HG02943 (cell line): ENCODE data around the gene NRCAM.
"Not testable (repeated sequence)": the region's sequence is repeated elsewhere in the genome, so short reads cannot be mapped to it uniquely, and the experiment has no call there.

Source experiments
- ATAC-seq: cut with Tn5 transposase; IDR thresholded peaks from one replicate; pipeline ENCODE4 v1.9.1; 2021; ENCODE audit warnings: mild to moderate bottlenecking, low read depth, moderate library complexity; ENCODE audit not compliant: unreplicated experiment

Gene NRCAM

DNA sequence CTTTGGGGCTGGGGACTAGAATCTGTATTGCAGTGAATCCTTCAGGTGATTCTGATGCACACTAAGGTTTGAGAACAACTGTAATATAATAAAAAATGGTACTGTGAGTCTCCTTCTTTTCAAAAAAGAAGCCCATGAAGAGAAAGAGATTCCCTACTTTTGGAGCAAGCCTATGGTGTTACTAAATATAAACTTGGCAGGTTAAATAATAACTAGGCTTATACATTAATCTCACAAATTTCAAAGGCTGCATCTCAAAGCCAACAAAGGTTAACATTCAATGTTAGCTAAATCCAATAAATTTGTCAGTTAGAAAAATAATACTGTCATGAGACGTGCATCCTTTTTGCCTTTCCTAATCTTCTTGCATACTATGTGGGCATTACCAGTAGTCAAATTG, 166.4 kb downstream of the NRCAM start:
- no peak for ATAC-seq

DNA sequence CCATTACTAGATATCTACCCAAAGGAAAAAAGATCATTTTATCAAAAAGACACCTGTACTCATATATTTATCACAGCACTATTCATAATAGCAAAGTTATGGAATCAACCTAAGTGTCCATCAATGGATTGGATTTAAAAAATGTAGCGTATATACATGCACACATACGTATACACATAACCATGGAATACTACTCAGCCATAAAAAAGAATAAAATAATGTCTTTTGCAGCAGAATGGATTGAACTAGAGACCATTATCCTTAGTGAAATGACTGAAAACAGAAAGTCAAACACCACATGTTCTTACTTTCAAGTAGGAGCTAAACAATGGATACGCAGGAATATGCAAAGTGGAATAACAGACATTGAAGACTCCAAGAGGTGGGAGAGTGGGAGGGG, 168.4 kb downstream of the NRCAM start:
- no peak for ATAC-seq

DNA sequence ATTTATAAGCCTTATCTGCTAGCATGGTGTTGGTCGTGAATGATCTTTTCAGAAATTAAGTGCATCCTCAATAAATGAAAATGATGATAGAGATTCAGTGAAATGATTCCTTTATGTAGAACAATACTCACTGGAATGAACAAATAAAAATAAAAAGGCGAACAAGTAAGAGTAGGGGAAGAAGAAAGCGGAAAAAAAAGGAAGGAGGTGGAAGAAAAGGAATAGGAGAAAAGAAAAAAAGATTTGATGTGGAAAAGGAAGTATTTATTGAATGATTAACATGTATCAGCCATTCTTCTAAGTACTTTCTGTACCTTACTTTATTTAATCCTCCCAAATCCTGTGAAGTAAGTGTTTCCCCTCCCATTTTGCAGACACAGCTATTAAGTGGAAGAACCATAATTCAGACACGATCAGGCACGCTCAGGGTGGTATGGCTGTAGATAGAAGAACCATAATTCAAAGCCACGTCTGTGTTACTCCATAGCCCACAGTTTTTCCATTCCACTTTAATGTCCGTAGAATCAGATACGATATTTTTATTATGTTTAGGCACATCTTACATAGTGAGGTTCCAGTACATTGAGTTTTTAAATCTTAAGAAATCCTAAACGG, 169.8 kb downstream of the NRCAM start:
- no peak for ATAC-seq

DNA sequence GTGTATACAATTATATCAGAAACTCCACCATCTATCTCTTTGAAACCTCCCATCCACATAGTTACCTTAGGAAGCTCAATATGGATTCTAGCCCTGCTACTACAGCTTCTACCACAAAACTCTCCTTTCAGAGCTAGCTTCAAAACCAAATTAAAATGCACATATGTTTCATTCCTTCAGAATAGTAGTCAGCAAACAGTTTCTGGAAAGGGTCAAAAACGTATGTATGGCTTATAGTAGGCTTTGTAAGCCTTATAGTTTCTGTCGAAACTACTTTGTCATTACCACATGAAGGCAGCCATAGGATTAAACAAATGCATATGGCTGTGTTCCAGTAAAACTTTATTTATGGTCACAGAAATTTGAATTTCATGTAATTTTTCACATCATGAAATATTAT, 170.5 kb downstream of the NRCAM start:
- ATAC-seq: no peak

DNA sequence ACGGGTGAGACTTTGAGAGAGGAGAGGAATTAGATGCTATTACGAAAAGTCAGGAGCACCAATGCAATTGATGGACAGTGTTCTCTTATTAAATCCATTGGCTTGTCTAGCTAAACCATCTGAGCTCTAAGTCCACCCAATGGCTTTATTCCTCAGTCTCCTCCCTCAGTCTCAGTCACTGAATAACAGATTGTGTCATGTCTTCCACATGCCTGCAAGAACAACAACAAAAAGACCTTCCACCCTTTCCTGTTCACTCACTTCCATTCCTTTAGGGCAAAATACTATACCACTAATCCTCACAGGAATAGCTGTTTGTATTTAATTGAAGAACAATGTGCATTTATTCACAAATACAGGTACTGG, 171.2 kb downstream of the NRCAM start:
- ATAC-seq: no peak

DNA sequence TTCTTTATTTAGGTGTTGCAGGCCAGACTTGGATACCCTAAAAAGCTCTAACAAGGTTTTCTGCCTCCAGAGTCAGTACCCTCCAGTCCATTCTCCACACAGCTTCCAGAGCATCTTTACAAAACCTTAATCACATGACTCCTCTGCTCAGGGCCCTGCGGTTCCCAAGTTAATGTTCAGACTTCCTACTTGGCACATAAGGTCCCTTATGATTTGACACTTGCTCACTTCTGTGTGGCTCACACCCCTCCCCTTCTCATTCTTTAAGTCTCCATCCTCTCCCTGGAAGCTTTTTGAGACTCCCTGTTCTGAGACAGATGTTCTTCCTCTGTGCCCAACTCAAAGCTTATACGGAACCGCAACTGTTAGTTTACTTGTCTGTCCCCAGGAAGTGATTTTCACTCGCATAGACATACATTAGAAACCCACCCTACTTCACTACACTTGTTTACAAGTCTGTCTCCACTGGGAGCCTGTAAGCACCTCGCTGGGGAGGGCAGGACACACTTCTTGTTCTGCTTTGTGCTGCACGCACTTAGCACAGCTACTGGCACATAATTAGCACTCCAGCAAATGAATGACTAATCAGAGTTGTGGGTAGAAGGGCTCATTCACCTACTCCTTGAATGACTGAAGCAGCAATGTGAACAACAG, 171.8 kb downstream of the NRCAM start:
- ATAC-seq: no peak

DNA sequence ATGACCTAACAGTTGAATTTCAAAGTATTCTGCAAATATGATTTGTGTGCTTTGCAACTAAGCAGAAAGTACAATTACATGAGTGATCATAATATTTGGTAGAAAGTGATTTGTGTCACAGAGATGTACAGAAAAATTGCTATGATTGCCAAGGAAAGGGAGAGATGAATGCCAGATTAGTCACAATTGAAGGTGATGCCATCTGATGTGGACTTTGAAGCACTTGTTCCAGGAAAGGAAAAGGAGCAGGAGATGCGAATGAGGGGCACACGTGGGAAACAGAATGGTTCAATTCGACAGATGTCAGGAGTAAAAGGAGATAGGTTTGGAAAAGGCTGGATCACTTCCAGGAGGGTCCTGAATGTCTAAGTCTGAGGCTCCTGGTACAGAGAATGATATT, 173.0 kb downstream of the NRCAM start:
- no peak for ATAC-seq

DNA sequence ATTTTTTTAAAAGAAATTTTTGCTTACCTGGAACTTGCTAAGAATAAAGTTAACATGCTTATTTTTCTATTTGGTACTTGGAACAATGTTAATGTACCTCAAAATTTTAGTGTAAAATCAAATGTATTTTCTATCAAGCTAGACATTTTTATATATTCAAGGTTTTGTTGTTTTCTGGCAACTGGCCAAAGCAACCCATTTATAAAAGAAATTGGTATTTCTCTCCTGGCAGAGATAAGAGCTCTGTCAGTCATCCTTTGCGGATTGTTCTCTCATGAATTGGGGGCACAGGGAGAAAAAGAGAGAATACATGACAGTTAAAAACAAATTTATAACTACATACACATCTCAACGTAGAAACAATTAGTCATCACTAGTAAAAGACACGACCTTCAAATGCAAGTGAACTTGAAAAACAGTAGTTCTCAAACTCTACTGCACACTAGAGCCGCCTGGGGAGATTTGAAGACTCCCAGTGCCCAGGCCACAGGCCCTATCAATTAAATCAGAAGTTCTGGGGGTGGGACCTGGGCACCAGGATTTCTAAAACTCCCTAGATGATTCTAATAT, 173.7 kb downstream of the NRCAM start:
- ATAC-seq: no peak

DNA sequence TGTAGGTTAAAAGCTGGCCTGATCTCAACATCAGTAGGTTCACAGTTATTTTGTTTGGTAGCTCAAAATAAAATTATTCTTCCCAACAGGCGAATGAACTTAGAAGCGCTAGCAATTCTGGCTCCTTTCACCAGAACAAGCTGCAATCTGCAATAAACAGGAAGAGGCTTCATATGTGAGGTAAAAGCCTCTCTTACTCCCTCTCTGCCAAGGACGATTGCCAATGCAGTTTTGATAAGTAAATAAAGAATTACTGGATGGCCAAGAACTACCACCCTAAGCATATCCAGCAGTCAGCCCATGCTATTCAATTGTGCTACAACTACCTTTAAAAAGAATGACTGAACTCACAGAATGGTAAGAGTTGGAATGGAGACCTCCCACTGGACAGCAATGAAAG, 176.1 kb downstream of the NRCAM start:
- ATAC-seq: no peak

DNA sequence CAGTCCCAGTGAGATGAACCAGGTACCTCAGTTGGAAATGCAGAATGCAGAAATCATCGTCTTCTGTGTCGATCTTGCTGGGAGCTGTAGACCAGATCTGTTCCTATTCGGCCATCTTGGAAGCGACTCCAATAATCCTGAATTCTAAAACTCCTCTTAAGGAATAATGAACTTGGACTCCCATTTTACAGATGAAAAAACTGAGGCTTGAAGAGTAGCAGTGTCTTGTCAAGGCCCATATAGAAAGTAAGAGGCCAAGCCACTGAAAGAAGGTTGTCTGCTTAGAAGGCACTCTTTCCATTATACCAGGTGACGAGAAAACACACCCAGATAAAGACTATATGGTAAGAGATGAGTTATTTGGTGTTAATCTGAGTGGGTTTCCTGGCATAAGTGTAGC, 177.5 kb downstream of the NRCAM start:
- no peak for ATAC-seq

DNA sequence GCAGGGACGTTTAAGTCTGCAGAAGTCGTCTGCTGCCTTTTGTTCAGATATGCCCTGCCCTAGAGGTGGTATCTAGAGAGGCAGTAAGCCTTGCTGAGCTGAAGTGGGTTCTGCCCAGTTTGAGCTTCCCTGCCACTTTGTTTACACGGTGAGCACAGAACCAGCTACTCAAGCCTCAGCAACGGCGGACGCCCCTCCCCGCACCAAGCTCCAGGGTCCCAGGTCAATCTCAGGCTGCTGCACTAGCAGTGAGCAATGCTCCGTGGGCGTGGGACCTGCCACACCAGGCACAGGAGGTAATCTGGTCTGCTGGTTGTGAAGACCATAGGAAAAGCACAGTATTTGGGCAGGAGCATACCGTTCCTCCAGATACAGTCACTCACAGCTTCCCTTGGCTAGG, 178.0 kb downstream of the NRCAM start:
- no peak for ATAC-seq

DNA sequence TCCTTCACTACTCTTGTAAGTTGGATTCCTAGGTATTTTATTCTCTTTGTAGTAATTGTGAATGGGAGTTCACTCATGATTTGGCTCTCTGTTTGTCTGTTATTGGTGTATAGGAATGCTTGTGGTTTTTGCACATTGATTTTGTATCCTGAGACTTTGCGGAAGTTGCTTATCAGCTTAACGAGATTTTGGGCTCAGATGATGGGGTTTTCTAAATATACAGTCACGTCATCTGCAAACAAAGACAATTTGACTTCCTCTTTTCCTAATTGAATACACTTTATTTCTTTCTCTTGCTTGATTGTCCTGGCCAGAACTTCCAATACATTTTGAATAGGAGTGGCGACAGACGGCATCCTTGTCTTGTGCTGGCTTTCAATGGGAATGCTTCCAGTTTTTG, 181.8 kb downstream of the NRCAM start:
- not testable (repeated sequence) for ATAC-seq

DNA sequence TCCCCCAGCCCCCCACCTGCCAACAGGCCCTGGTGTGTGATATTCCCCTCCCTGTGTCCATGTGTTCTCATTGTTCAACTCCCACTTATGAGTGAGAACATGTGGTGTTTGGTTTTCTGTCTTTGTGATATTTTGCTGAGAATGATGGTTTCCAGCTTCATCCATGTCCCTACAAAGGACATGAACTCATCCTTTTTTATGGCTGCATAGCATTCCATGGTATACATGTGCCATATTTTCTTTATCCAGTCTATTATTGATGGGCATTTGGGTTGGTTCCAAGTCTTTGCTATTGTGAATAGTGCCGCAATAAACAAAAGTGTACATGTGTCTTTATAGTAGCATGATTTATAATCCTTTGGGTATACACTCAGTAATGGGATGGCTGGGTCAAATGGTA, 183.3 kb downstream of the NRCAM start:
- not testable (repeated sequence) for ATAC-seq

DNA sequence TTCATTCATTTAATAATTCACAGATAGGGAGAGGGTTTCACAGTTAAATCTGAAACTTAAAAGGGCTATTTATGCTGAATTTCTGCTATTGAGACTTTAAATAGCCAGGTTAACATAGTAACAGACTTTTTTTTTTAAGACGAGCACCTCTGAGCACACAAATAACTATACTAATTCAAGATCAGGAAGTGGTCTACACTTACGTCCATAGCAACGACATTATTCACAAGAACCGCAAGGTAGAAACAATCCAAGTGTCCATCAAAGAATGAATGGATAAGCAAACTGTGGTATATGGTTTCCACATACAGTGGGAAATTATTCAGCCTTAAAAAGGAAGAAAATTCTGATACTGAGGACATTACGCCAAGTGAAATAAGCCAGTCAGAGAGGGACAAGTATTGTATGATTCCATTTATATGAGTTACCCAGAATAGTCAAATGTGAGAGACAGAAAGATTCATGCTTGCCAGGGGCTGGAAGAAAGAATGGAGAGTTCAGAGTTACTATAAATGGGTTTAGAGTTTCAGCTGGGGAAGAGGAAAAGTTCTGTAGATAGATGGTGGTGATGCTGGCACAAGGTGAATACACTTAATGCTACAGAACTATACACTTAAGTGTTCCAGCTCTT, 185.7 kb downstream of the NRCAM start:
- no peak for ATAC-seq

DNA sequence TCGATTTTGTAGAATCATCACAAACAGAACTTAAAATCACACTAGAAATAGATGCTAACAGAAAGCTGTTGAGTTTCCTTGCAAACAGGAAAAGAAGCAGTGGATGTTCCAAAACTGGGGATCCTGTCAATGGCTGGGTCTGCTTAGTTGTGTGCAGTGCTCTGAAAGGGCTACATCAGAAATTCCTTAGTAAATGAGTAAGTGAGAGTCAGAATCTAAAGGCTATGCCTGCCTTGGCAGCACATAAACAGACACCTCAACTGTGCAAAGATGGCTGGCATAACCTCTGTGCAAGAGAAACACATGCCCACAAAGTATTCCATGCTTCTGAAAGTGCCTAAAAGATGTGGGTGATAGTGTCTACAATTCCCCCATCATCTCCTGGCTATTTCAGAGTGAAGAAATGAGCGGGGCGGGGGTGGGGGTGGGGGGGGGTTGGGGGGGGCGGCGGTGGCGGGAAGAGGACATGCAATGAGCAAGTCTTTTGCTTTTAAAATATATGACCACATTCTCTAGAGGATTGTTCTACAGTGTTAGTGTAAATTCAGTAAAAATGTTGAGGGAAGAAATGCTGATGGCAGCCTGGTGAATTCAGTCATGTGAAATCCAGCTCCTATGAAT, 187.9 kb downstream of the NRCAM start:
- no peak for ATAC-seq

DNA sequence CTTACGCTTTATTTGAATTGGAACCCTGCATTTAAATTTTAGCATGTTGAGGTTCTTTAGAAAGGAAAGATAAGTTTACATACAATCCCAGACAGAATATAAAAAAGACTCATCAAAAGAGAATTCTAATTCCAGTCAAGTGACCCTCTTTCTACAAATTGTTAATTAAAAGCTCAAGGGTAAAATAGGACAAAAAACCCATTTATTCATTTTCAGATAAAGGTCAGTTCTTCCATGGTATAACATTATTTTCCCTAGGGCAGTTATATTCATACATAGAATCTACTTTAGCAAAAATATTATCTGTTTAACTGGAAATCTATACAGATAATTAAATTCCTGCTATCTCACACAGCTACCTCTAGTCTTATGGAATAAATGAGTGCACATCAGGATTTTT, 188.6 kb downstream of the NRCAM start:
- ATAC-seq: no peak

DNA sequence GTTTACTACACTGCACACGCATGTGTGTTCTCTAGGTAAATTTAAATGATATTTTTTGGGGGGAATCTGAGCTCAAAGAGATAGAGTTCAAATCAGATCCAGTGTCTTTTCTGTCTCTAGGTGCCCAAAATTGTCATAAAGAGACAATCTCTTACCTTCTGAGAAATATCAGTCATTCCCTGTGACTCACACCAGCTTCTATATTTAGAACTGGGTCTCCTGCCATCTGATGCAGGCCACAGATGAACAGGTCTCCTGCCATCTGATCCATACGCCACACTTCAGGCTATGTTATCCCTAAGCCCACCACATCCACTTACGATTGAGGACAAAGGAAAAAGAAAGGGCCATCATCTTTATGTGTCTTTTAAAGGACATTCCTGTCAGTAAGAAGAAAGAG, 189.7 kb downstream of the NRCAM start:
- no peak for ATAC-seq

DNA sequence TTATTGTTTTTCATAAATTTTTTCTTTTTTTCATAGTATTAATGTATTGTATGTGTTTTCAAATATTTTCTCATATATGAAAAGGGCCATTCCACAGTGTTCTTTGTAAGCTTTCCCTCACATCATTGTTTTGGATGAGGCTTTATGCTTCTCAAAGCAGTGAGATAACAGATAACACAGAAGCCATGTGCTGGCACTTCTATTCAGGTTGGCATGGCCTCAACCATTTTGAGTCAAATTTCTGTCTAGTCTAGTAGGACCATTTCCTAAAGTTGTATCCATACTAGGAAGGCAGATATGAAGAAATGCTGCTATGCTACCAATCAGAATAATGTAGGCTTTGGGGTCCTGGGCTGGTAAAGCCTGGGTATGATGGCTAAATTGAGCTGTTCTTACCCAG, 190.2 kb downstream of the NRCAM start:
- ATAC-seq: no peak

DNA sequence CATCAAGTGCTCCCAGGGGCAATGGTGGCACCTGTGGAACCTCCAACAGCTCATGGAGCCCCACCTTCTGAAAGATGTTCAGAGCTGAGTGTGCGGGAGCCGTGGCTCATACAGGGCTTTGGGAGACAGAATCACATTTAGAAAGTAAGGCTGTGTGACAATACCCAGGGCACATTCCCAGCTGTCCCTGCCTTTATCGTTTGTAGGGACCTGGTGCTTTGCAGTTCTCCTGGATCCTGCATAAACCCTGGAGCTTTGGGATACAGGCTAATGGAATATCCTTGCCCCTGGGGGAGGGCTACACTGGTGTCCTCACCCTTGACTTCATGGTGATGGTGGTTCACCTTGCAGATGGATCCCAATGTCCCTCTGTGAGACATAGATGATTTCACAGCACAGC, 191.2 kb downstream of the NRCAM start:
- ATAC-seq: no peak

DNA sequence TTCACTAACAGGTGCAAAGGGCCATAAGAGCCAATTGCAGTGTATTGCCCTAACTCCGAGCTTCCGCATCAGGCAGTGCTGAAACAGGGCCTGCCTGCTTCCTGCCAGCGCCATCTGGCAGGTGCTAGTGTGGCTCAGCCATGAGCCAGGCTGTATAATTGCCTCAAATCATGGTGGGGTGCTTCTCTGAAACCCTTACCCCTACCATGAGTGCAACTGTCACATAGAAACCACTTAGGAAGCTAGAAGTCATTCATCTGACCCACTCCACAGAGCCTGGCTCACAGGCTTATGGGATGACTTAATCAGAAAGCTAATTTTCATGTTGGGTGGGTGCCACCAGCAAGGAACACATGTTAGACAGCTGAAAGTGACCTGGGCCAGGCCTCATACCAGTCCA, 192.8 kb downstream of the NRCAM start:
- ATAC-seq: peak; percentile 64

DNA sequence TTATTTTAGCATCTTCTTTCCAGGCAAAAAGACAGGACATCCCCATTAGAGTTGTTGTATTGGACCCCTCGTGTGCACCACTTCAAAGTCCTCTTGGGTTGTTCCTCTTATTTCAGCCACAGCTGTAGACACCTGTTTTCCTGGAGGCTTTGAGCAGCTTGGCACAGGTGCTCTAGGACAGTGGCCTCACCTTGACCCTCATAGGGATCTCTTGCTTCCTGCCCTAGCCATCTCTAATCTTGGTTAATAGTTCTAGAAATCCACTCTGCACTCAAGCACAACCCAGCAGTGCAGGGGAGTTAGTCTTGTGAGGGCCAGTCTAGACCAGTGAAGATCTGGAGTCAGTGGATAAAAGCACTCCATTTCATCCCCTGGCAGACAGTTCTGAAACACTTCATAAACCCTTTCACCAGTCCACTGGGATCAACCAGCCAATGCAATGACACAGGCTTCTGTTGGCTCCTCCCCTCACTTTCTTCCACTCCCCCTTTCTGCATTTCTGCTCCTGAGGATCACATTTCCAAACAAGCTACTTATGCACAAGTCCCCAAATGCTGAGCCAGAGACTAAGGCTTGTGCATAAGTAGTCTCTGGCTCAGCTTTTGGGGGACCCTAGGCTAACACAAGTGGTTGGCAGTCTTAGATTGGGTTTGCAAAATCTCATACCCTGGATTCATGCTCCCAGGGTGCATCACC, 194.5 kb downstream of the NRCAM start:
- no peak for ATAC-seq
